ENCODE data around the gene DMAC2. TPM values are rescaled to one million over a fixed set of nuclear protein-coding genes. Genes with fewer than 3 reads are reported as not detected.

DMAC2 gene
- total and polyA plus RNA-seq, 2 of the 13 experiments (the other 11 are each of a cell fraction or from before 2014, with no cell fraction given): 39.0 to 66.0 TPM

GRCh38 chr19:41399525-41399924, 40.2 kb downstream of the DMAC2 start:
- CTCF ChIA-PET (ENCODE audit: low intra/inter-chr PET ratio, low total read pairs): no interaction called here

More at GRCh38 chr19:41399525-41399924, 40.2 kb downstream of the DMAC2 start:
- H3K27ac ChIP-seq (ENCODE audit: extremely low read length, insufficient read depth, low read length): no peak overlapping the region
- no peak for FAIRE-seq
- H3K4me2 ChIP-seq (ENCODE audit: low read depth, low read length): peak overlapping the region; percentile 83; the same call in 1 of the 2 replicates
- WGBS (ENCODE audit: low lambda C conversion rate): 97% methylated on average over 2 of the region's 2 CpGs
- H3K9me3 ChIP-seq (ENCODE audit: low read length): no peaks in the 10 kb centered on the region
- no peaks in the 10 kb centered on the region for H3K36me3 ChIP-seq (replicated peaks in 1 of 2; ENCODE audit: control insufficient read depth in 1 of 2, insufficient read depth in 2 of 2, low read length in 2 of 2)
- BruUV-seq (replicated peaks): no TSS peak
- no peak overlapping the region for H3K4me3 ChIP-seq (replicated peaks in 1 of 3; ENCODE audit: insufficient read depth in 1 of 3, low read depth in 2 of 3, low read length in 3 of 3)
- DNase-seq (ENCODE audit: low spot score): no peak
- H3K4me1 ChIP-seq (ENCODE audit: insufficient read depth, low read length): peaks cover 23% of the 10 kb centered on the region
- no peaks in the 10 kb centered on the region for H4K20me1 ChIP-seq (ENCODE audit: insufficient read depth, low read length)
- POLR2A ChIA-PET: interaction anchor here (1.6 kb wide), 1 partner anchor 9 kb away, joined by 8 read pairs; no protein-coding TSS in a partner anchor
- H3K9ac ChIP-seq (ENCODE audit: insufficient read depth, low read depth, low read length): no peak overlapping the region
- intact Hi-C loops (cut with micrococcal nuclease; ENCODE audit: unreplicated experiment): no loop called here
- no peak for ATAC-seq
- no peak overlapping the region for H2AFZ ChIP-seq (ENCODE audit: low read length)
- TF ChIP-seq ERF (CRISPR knock-in tag; IDR thresholded peaks at IDR 0.05): no peak
- TF ChIP-seq CREBL2 (CRISPR knock-in tag; IDR thresholded peaks at IDR 0.05; ENCODE audit: borderline replicate concordance): no peak
- TF ChIP-seq ZBTB38 (CRISPR knock-in tag; IDR thresholded peaks at IDR 0.05): no peak
- no peak for TF ChIP-seq ZBTB33 (CRISPR knock-in tag; IDR thresholded peaks at IDR 0.05)
- TF ChIP-seq ZNF556 (CRISPR knock-in tag; IDR thresholded peaks at IDR 0.05; ENCODE audit: borderline replicate concordance): no peak
- TF ChIP-seq DBP (CRISPR knock-in tag; IDR thresholded peaks at IDR 0.05; ENCODE audit: not compliant biosample characterization): no peak
- TF ChIP-seq ZNF484 (CRISPR knock-in tag; IDR thresholded peaks at IDR 0.05; ENCODE audit: borderline replicate concordance, low read depth): no peak
- no peak for TF ChIP-seq ZSCAN29 (CRISPR knock-in tag; conservative IDR thresholded peaks at IDR 0.05)
- no peak for TF ChIP-seq ZNF101 (CRISPR knock-in tag; IDR thresholded peaks at IDR 0.05; ENCODE audit: borderline replicate concordance, low read depth)
- TF ChIP-seq ZNF841 (CRISPR knock-in tag; IDR thresholded peaks at IDR 0.05; ENCODE audit: borderline replicate concordance): no peak
- no peak for TF ChIP-seq ZNF777 (CRISPR knock-in tag; IDR thresholded peaks at IDR 0.05)
- TF ChIP-seq ZNF329 (CRISPR knock-in tag; IDR thresholded peaks at IDR 0.05; ENCODE audit: low read depth): no peak
- TF ChIP-seq NFKB2 (CRISPR knock-in tag; IDR thresholded peaks at IDR 0.05; ENCODE audit: borderline replicate concordance): no peak
- TF ChIP-seq ZNF138 (CRISPR knock-in tag; IDR thresholded peaks at IDR 0.05; ENCODE audit: low read depth): no peak
- no peak for TF ChIP-seq ZNF572 (CRISPR knock-in tag; IDR thresholded peaks at IDR 0.05)
- TF ChIP-seq HNRNPH1 (optimal IDR thresholded peaks at IDR 0.05; ENCODE audit: low read depth, low read length): no peak
- H3K79me2 ChIP-seq (ENCODE audit: insufficient read depth, low read length): peaks cover 32% of the 10 kb centered on the region
- in situ Hi-C loops (cut with HindIII; ENCODE audit: extremely low pct_ligation_motif_present, low pct_unique_long_range_greater_than_20kb): no loop called here
- H3K27me3 ChIP-seq (ENCODE audit: control insufficient read depth in 1 of 2, insufficient read depth in 2 of 2, low read length in 2 of 2): no peaks in the 10 kb centered on the region; a peak in 1 of 5 replicates

Measured in HepG2 (cell line).